IgD-negative memory B cell (primary cell): ENCODE data around the gene SDC1. TPM values are rescaled to one million over a fixed set of nuclear protein-coding genes. Genes with fewer than 3 reads are reported as not detected.
A peak's percentile ranks its signal among the peaks of the same experiment; 100 is the strongest.
"Not testable (repeated sequence)": the region's sequence is repeated elsewhere in the genome, so short reads cannot be mapped to it uniquely, and the experiment has no call there.

Source experiments
- H3K27ac Mint-ChIP-seq, 3 donors: one replicate each; pipeline ENCODE4 v1.8.0; 2020 to 2022; ENCODE audit warnings: mild to moderate bottlenecking in 3 of 3, mixed read lengths in 3 of 3, moderate library complexity in 1 of 3
- H3K27me3 Mint-ChIP-seq: one replicate; pipeline ENCODE4 v1.8.0; 2021; ENCODE audit warnings: mixed read lengths
- H3K36me3 Mint-ChIP-seq: one replicate; pipeline ENCODE4 v1.8.0; 2020; ENCODE audit warnings: mild to moderate bottlenecking, mixed read lengths
- H3K4me1 Mint-ChIP-seq, 3 donors: one replicate each; pipeline ENCODE4 v1.8.0; 2020 to 2022; ENCODE audit warnings: mixed read lengths in 3 of 3, mild to moderate bottlenecking in 1 of 3
- H3K4me3 Mint-ChIP-seq, 4 donors: one replicate each; pipeline ENCODE4 v1.8.0; 2020 to 2022; ENCODE audit warnings: mild to moderate bottlenecking in 4 of 4, mixed read lengths in 4 of 4, moderate library complexity in 3 of 4
- H3K9me3 Mint-ChIP-seq, 3 donors: one replicate each; pipeline ENCODE4 v1.8.0; 2020 to 2021; ENCODE audit warnings: mixed read lengths in 3 of 3, mild to moderate bottlenecking in 1 of 3
- polyA plus RNA-seq: library from polyadenylated mRNA; unstranded; fragments of 300-500 nt; fragmentation: Illumina TruSeq; gene quantifications from one replicate; pipeline ENCODE4 v1.2.3, GENCODE V29; 2021

SDC1 gene
- polyA plus RNA-seq, 1 donor from 2014 or later: 1.3 TPM

GRCh38 chr2:20199633-20200270, 25.2 kb downstream of the SDC1 start:
- Mint-ChIP-seq H3K36me3 (no peaks in the 10 kb centered on the region), H3K9me3 (no peaks in the 10 kb centered on the region), H3K27me3 (peaks cover 5% of the 10 kb centered on the region), H3K4me3 (no peak overlapping the region), H3K4me1 (no peaks in the 10 kb centered on the region), H3K27ac (peak overlapping the region in 1 of 3 donors; percentile 73)

- Mint-ChIP-seq H3K9me3 (no peaks in the 10 kb centered on the region), H3K4me1 (no peaks in the 10 kb centered on the region), H3K27ac (peak overlapping the region in 1 of 3 donors; percentile 73), H3K36me3 (no peaks in the 10 kb centered on the region), H3K27me3 (peaks cover 5% of the 10 kb centered on the region), H3K4me3 (no peak overlapping the region)
Measured at GRCh38 chr2:20198796-20199632, 25.9 kb downstream of the SDC1 start.

- peaks cover 5% of the 10 kb centered on the region for H3K27me3 Mint-ChIP-seq
- no peak overlapping the region for H3K27ac Mint-ChIP-seq
- H3K36me3 Mint-ChIP-seq: no peaks in the 10 kb centered on the region
- H3K9me3 Mint-ChIP-seq: no peaks in the 10 kb centered on the region
- H3K4me3 Mint-ChIP-seq: no peak overlapping the region
- H3K4me1 Mint-ChIP-seq: no peaks in the 10 kb centered on the region
Measured at GRCh38 chr2:20198001-20198400, 26.9 kb downstream of the SDC1 start.

- H3K36me3 Mint-ChIP-seq: no peaks in the 10 kb centered on the region
- H3K27ac Mint-ChIP-seq: no peak overlapping the region
- no peaks in the 10 kb centered on the region for H3K4me1 Mint-ChIP-seq
- peaks cover 5% of the 10 kb centered on the region for H3K27me3 Mint-ChIP-seq
- H3K4me3 Mint-ChIP-seq: no peak overlapping the region
- H3K9me3 Mint-ChIP-seq: no peaks in the 10 kb centered on the region
Measured at GRCh38 chr2:20197192-20197591, 27.7 kb downstream of the SDC1 start.

GRCh38 chr2:20196657-20197161, 28.2 kb downstream of the SDC1 start:
- H3K27me3 Mint-ChIP-seq: peaks cover 5% of the 10 kb centered on the region
- H3K9me3 Mint-ChIP-seq: no peaks in the 10 kb centered on the region
- H3K27ac Mint-ChIP-seq: no peak overlapping the region
- no peaks in the 10 kb centered on the region for H3K4me1 Mint-ChIP-seq
- H3K4me3 Mint-ChIP-seq: no peak overlapping the region
- H3K36me3 Mint-ChIP-seq: no peaks in the 10 kb centered on the region

GRCh38 chr2:20196053-20196656, 28.8 kb downstream of the SDC1 start:
- peaks cover 5% of the 10 kb centered on the region for H3K27me3 Mint-ChIP-seq
- H3K27ac Mint-ChIP-seq: no peak overlapping the region
- no peak overlapping the region for H3K4me3 Mint-ChIP-seq
- no peaks in the 10 kb centered on the region for H3K9me3 Mint-ChIP-seq
- no peaks in the 10 kb centered on the region for H3K36me3 Mint-ChIP-seq
- no peaks in the 10 kb centered on the region for H3K4me1 Mint-ChIP-seq

- Mint-ChIP-seq H3K9me3 (no peaks in the 10 kb centered on the region), H3K27ac (no peak overlapping the region), H3K27me3 (peaks cover 5% of the 10 kb centered on the region), H3K4me3 (no peak overlapping the region), H3K4me1 (no peaks in the 10 kb centered on the region), H3K36me3 (no peaks in the 10 kb centered on the region)
Measured at GRCh38 chr2:20195431-20196033, 29.4 kb downstream of the SDC1 start.

- not testable (repeated sequence) for H3K27me3 Mint-ChIP-seq, H3K4me3 Mint-ChIP-seq, H3K9me3 Mint-ChIP-seq, H3K36me3 Mint-ChIP-seq, H3K4me1 Mint-ChIP-seq
- peak overlapping the region in 1 of 3 donors; percentile 73 for H3K27ac Mint-ChIP-seq
Measured at GRCh38 chr2:20195016-20195411, 29.9 kb downstream of the SDC1 start.

GRCh38 chr2:20194097-20195015, 30.6 kb downstream of the SDC1 start:
- peak overlapping the region in 1 of 3 donors; percentile 73 for H3K27ac Mint-ChIP-seq
- no peaks in the 10 kb centered on the region for H3K36me3 Mint-ChIP-seq
- no peaks in the 10 kb centered on the region for H3K9me3 Mint-ChIP-seq
- H3K4me3 Mint-ChIP-seq: no peak overlapping the region
- no peaks in the 10 kb centered on the region for H3K4me1 Mint-ChIP-seq
- peaks cover 5% of the 10 kb centered on the region for H3K27me3 Mint-ChIP-seq

GRCh38 chr2:20193185-20193584, 31.7 kb downstream of the SDC1 start:
- Mint-ChIP-seq H3K9me3 (no peaks in the 10 kb centered on the region), H3K36me3 (no peaks in the 10 kb centered on the region), H3K27me3 (peaks cover 1% of the 10 kb centered on the region), H3K4me3 (no peak overlapping the region), H3K27ac (no peak overlapping the region), H3K4me1 (no peaks in the 10 kb centered on the region)

- no peak overlapping the region for H3K4me3 Mint-ChIP-seq
- H3K4me1 Mint-ChIP-seq: no peaks in the 10 kb centered on the region
- no peak overlapping the region for H3K27ac Mint-ChIP-seq
- H3K27me3 Mint-ChIP-seq: peaks cover 1% of the 10 kb centered on the region
- no peaks in the 10 kb centered on the region for H3K36me3 Mint-ChIP-seq
- no peaks in the 10 kb centered on the region for H3K9me3 Mint-ChIP-seq
Measured at GRCh38 chr2:20192781-20193180, 32.1 kb downstream of the SDC1 start.

- Mint-ChIP-seq H3K9me3 (no peaks in the 10 kb centered on the region), H3K4me3 (no peak overlapping the region), H3K27ac (no peak overlapping the region), H3K4me1 (no peaks in the 10 kb centered on the region), H3K27me3 (peaks cover 1% of the 10 kb centered on the region), H3K36me3 (no peaks in the 10 kb centered on the region)
Measured at GRCh38 chr2:20191714-20192569, 33.0 kb downstream of the SDC1 start.

GRCh38 chr2:20190876-20191713, 33.8 kb downstream of the SDC1 start:
- H3K4me1 Mint-ChIP-seq: no peaks in the 10 kb centered on the region

More at GRCh38 chr2:20190876-20191713, 33.8 kb downstream of the SDC1 start:
- no peak overlapping the region for H3K27ac Mint-ChIP-seq
- no peaks in the 10 kb centered on the region for H3K36me3 Mint-ChIP-seq
- no peaks in the 10 kb centered on the region for H3K27me3 Mint-ChIP-seq
- no peak overlapping the region for H3K4me3 Mint-ChIP-seq
- no peaks in the 10 kb centered on the region for H3K9me3 Mint-ChIP-seq
